OCI-LY7 (cell line): ENCODE measurements around the gene WTIP.

Experiments used
- EZH2phosphoT487 ChIP-seq: fragments of 200-600 bp; sonication (generic); IDR thresholded peaks from 2 replicates; pipeline ENCODE4 v1.6.1; 2018; ENCODE audit warnings: low read depth, borderline replicate concordance, mild to moderate bottlenecking, mixed run types, antibody characterized with exemption, low read length, moderate library complexity, mixed read lengths
- TF ChIP-seq, protein P1 (sequence below): fragments of 200-600 bp; sonication (generic); conservative IDR thresholded peaks from 2 replicates; pipeline ENCODE4 v1.5.1; 2014; ENCODE audit warnings: mild to moderate bottlenecking, antibody characterized with exemption, low read length, moderate library complexity, mixed read lengths

DNA sequence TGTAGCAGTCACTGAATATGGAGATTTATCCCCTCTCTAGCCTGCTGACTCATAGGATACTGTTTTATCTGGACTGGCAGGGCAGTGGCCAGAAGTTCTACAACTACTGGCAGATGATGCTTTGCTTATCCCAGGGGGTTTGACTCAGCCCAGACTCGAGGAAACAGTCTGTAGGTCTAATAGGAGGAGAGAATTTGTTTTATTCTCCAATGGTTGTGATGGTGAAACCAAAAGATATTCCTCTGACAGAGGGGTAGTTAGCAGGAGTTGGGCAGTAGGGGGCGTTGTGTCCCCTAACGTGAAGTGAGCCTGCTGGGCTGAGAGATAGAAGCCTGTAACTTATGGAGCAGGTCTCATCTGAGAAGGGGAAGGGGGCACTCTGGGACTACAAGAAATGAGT lies 74.9 kb downstream of the WTIP start:
- TF ChIP-seq, protein P1, sequence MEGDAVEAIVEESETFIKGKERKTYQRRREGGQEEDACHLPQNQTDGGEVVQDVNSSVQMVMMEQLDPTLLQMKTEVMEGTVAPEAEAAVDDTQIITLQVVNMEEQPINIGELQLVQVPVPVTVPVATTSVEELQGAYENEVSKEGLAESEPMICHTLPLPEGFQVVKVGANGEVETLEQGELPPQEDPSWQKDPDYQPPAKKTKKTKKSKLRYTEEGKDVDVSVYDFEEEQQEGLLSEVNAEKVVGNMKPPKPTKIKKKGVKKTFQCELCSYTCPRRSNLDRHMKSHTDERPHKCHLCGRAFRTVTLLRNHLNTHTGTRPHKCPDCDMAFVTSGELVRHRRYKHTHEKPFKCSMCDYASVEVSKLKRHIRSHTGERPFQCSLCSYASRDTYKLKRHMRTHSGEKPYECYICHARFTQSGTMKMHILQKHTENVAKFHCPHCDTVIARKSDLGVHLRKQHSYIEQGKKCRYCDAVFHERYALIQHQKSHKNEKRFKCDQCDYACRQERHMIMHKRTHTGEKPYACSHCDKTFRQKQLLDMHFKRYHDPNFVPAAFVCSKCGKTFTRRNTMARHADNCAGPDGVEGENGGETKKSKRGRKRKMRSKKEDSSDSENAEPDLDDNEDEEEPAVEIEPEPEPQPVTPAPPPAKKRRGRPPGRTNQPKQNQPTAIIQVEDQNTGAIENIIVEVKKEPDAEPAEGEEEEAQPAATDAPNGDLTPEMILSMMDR = peak; percentile 75
- TF ChIP-seq EZH2phosphoT487 = no peak
